IMR-90 (cell line): ENCODE data around the gene F2RL1.

Experiments used
- CEBPB ChIP-seq: IDR thresholded peaks from 2 replicates; pipeline ENCODE4 v1.6.1; 2012; ENCODE audit warnings: low read depth, low read length, improper control_type of control experiment
- FOS ChIP-seq: fragments of 150-350 bp; IDR thresholded peaks from 2 replicates; pipeline ENCODE4 v1.6.1; 2016; ENCODE audit warnings: low read depth, low read length
- MAFK ChIP-seq: IDR thresholded peaks from 2 replicates; pipeline ENCODE4 v1.6.1; 2012; ENCODE audit warnings: low read depth, low read length, improper control_type of control experiment
- MXI1 ChIP-seq: IDR thresholded peaks from 2 replicates; pipeline ENCODE4 v1.6.1; 2012; ENCODE audit warnings: low read depth, mild to moderate bottlenecking, low read length, moderate library complexity, borderline replicate concordance
- NFE2L2 ChIP-seq: fragments of 150-350 bp; IDR thresholded peaks from 2 replicates; pipeline ENCODE4 v1.6.1; 2016; ENCODE audit warnings: low read depth, mild to moderate bottlenecking, low read length
- POLR2A ChIP-seq: IDR thresholded peaks from 2 replicates; pipeline ENCODE4 v1.6.1; 2012; ENCODE audit warnings: mild to moderate bottlenecking, low read depth, low read length
- RAD21 ChIP-seq: IDR thresholded peaks from 2 replicates; pipeline ENCODE4 v1.6.1; 2012; ENCODE audit warnings: low read length, improper control_type of control experiment
- RCOR1 ChIP-seq: IDR thresholded peaks from 2 replicates; pipeline ENCODE4 v1.6.1; 2012; ENCODE audit warnings: mild to moderate bottlenecking, low read length, improper control_type of control experiment; ENCODE audit not compliant: insufficient replicate concordance
- RFX5 ChIP-seq: IDR thresholded peaks from 2 replicates; pipeline ENCODE4 v1.8.0; 2012; ENCODE audit warnings: low read depth, mild to moderate bottlenecking, low read length, moderate library complexity
- SMC3 ChIP-seq: fragments of 150-350 bp; IDR thresholded peaks from 2 replicates; pipeline ENCODE4 v1.6.1; 2016; ENCODE audit warnings: low read depth, mild to moderate bottlenecking, antibody characterized with exemption, low read length, moderate library complexity
- TF ChIP-seq, protein P1 (sequence below): conservative IDR thresholded peaks from 2 replicates; pipeline ENCODE4 v1.5.1; 2012; ENCODE audit warnings: mild to moderate bottlenecking, low read depth, low read length, improper control_type of control experiment

DNA sequence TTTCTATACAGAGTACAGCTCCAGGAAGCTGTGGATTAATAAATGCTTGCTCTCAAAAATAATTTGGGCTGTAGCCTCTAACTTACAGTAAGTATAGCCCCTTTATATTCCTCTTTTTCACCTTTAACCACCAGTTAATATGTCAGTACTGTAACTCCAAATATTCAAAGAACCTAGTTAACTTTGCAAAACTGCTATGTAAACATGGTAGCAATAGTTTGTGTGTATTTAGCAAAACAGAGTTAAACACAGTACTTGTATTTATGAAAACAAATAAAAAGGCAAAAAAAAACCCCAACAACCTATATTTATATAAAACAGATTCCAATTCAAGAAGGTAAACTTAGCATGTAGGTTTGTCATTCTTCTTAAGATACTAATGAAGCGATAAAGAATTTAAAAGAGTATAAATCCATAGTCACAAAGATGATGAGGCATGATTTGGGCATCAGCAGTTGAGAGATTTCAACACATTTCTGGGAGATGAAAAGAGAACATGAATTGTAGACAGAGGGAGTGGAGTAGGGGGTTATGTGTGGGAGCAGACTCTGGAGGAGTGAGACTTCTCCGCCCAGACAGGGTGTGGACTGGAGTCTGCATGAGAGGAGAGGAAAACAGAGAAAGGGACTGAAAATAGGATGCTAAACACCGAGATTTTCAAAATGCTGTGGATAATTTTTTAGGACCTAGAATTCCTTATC lies 47.0 kb upstream of the F2RL1 start:
- TF ChIP-seq, protein P1, sequence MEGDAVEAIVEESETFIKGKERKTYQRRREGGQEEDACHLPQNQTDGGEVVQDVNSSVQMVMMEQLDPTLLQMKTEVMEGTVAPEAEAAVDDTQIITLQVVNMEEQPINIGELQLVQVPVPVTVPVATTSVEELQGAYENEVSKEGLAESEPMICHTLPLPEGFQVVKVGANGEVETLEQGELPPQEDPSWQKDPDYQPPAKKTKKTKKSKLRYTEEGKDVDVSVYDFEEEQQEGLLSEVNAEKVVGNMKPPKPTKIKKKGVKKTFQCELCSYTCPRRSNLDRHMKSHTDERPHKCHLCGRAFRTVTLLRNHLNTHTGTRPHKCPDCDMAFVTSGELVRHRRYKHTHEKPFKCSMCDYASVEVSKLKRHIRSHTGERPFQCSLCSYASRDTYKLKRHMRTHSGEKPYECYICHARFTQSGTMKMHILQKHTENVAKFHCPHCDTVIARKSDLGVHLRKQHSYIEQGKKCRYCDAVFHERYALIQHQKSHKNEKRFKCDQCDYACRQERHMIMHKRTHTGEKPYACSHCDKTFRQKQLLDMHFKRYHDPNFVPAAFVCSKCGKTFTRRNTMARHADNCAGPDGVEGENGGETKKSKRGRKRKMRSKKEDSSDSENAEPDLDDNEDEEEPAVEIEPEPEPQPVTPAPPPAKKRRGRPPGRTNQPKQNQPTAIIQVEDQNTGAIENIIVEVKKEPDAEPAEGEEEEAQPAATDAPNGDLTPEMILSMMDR, result no peak
- TF ChIP-seq POLR2A, result no peak
- TF ChIP-seq RAD21, result no peak
- peak; percentile 62 for TF ChIP-seq CEBPB
- TF ChIP-seq FOS, result no peak
- TF ChIP-seq MAFK, result no peak
- 0 out of 2 replicates have a peak, but pooled peaks have one; percentile 1 for TF ChIP-seq SMC3
- no peak for TF ChIP-seq NFE2L2
- TF ChIP-seq MXI1, result no peak
- TF ChIP-seq RCOR1, result no peak
- TF ChIP-seq RFX5, result no peak
